SK-N-SH (cell line): ENCODE results near the gene PTPA. TPM values are rescaled to one million over a fixed set of nuclear protein-coding genes. Genes with fewer than 3 reads are reported as not detected.

Source experiments
- CTCF ChIA-PET: fragments of 300-600, 350-600 bp; formaldehyde crosslinking; extraction: SDS; loops from one replicate; lab custom pipeline; 2021; lab: Yijun Ruan, JAX
- POLR2A ChIA-PET: fragments of 350-600 bp; sonication (Branson Sonifier 250); formaldehyde crosslinking; extraction: SDS; loops from one replicate; lab custom pipeline; 2020; ENCODE audit warnings: antibody characterized with exemption, inconsistent platforms; lab: Yijun Ruan, JAX
- DNase-seq: peaks from one replicate; pipeline ENCODE4 v3.0.0; 2012
- H2AFZ ChIP-seq: fragments of 200-600 bp; sonication (generic); 2 replicates; pipeline ENCODE4 v1.8.1; 2016; ENCODE audit warnings: antibody characterized with exemption, mild to moderate bottlenecking, low read depth
- H3F3A ChIP-seq: fragments of 200-600 bp; sonication (generic); replicated peaks from 2 replicates; pipeline ENCODE3; 2016; ENCODE audit warnings: antibody characterized with exemption, mild to moderate bottlenecking; ENCODE audit not compliant: insufficient read depth
- H3K27ac ChIP-seq, 2 experiments: fragments of 200-500 bp in 1 of 2; fragments of 200-600 bp in 1 of 2; sonication (Bioruptor generic) in 1 of 2; sonication (generic), shearing (Covaris generic) in 1 of 2; 2 replicates each; pipeline versions ENCODE4 v1.5.1 to v1.6.1; 2014 to 2016; ENCODE audit warnings: low read depth in 2 of 2, inconsistent platforms in 1 of 2, low read length in 1 of 2, mild to moderate bottlenecking in 1 of 2, mixed read lengths in 1 of 2
- H3K27me3 ChIP-seq: fragments of 200-600 bp; sonication (generic), shearing (Covaris generic); 2 replicates; pipeline ENCODE4 v1.6.1; 2016; ENCODE audit warnings: mixed run types; ENCODE audit not compliant: insufficient read depth
- H3K36me3 ChIP-seq, 2 experiments: fragments of 200-500 bp in 1 of 2; fragments of 200-600 bp in 1 of 2; sonication (Bioruptor generic) in 1 of 2; sonication (generic) in 1 of 2; replicated peaks in 1 of 2; 2 replicates each; pipeline versions ENCODE3 to v1.5.1; 2014 to 2016; ENCODE audit warnings: low read length in 1 of 2, mild to moderate bottlenecking in 1 of 2; ENCODE audit not compliant: insufficient read depth in 2 of 2, control insufficient read depth in 1 of 2
- H3K4me1 ChIP-seq, 2 experiments: fragments of 200-500 bp in 1 of 2; fragments of 200-600 bp in 1 of 2; sonication (Bioruptor generic) in 1 of 2; sonication (generic), shearing (Covaris generic) in 1 of 2; 2 replicates each; pipeline versions ENCODE4 v1.5.1 to v1.6.1; 2014 to 2016; ENCODE audit warnings: low read depth in 1 of 2, low read length in 1 of 2, mixed run types in 1 of 2; ENCODE audit not compliant: insufficient read depth in 2 of 2, control insufficient read depth in 1 of 2
- H3K4me2 ChIP-seq: fragments of 200-600 bp; sonication (generic), shearing (Covaris generic); 2 replicates; pipeline ENCODE4 v1.6.1; 2017; ENCODE audit warnings: mixed run types
- H3K4me3 ChIP-seq, 2 experiments: fragments of 200-500 bp in 1 of 2; fragments of 200-600 bp in 1 of 2; sonication (Bioruptor generic) in 1 of 2; sonication (generic), shearing (Covaris generic) in 1 of 2; 2 replicates each; pipeline versions ENCODE4 v1.5.1 to v1.8.1; 2014 to 2016; ENCODE audit warnings: low read depth in 2 of 2, inconsistent platforms in 1 of 2, low read length in 1 of 2, mild to moderate bottlenecking in 1 of 2, mixed read lengths in 1 of 2, moderate library complexity in 1 of 2
- H3K79me2 ChIP-seq: fragments of 200-600 bp; sonication (generic); 2 replicates; pipeline ENCODE4 v1.8.1; 2017; ENCODE audit warnings: mild to moderate bottlenecking; ENCODE audit not compliant: insufficient read depth
- H3K9ac ChIP-seq: fragments of 200-600 bp; sonication (generic); 2 replicates; pipeline ENCODE4 v1.6.1; 2017; ENCODE audit warnings: mixed run types
- H3K9me2 ChIP-seq: fragments of 200-600 bp; sonication (generic); 2 replicates; pipeline ENCODE4 v1.6.1; 2017; ENCODE audit warnings: mixed run types
- H3K9me3 ChIP-seq: fragments of 200-600 bp; sonication (generic); 2 replicates; pipeline ENCODE4 v1.6.1; 2017; ENCODE audit warnings: mixed run types, mild to moderate bottlenecking, moderate library complexity
- H4K20me1 ChIP-seq: fragments of 200-600 bp; sonication (generic); 2 replicates; pipeline ENCODE4 v1.6.1; 2017; ENCODE audit warnings: mild to moderate bottlenecking, mixed run types; ENCODE audit not compliant: insufficient read depth
- CHD2 ChIP-seq: fragments of 150-350 bp; IDR thresholded peaks from 2 replicates; pipeline ENCODE4 v1.6.1; 2018; ENCODE audit warnings: low read length; ENCODE audit not compliant: partially characterized antibody
- ELF1 ChIP-seq: IDR thresholded peaks from 2 replicates; pipeline ENCODE4 v1.4.0; 2012
- FOXJ3 ChIP-seq: sonication (generic); formaldehyde crosslinking; IDR thresholded peaks from 2 replicates; pipeline ENCODE4 v1.5.1; 2020; ENCODE audit warnings: mild to moderate bottlenecking, missing genetic modification reagents
- FOXM1 ChIP-seq: IDR thresholded peaks from 2 replicates; pipeline ENCODE4 v1.4.0; 2012; ENCODE audit warnings: low read depth, mild to moderate bottlenecking
- GABPA ChIP-seq: IDR thresholded peaks from 2 replicates; pipeline ENCODE4 v1.4.0; 2012; ENCODE audit warnings: low read depth, mild to moderate bottlenecking
- GATA2 ChIP-seq: sonication (generic); formaldehyde crosslinking; IDR thresholded peaks from 2 replicates; pipeline ENCODE4 v1.5.0; 2020; ENCODE audit warnings: mild to moderate bottlenecking, missing genetic modification reagents
- JUND ChIP-seq: IDR thresholded peaks from 2 replicates; pipeline ENCODE4 v1.4.0; 2012
- MEF2A ChIP-seq: IDR thresholded peaks from 2 replicates; pipeline ENCODE4 v1.4.0; 2012; ENCODE audit warnings: low read depth, borderline replicate concordance
- NFIC ChIP-seq: IDR thresholded peaks from 2 replicates; pipeline ENCODE4 v1.4.0; 2012; ENCODE audit warnings: borderline replicate concordance
- NRF1 ChIP-seq: IDR thresholded peaks from 2 replicates; pipeline ENCODE4 v1.6.1; 2012; ENCODE audit warnings: low read depth, mild to moderate bottlenecking, low read length
- POLR2AphosphoS5 ChIP-seq: IDR thresholded peaks from 2 replicates; pipeline ENCODE4 v1.6.1; 2012; ENCODE audit warnings: low read depth, low read length
- RAD21 ChIP-seq: IDR thresholded peaks from 2 replicates; pipeline ENCODE4 v1.6.1; 2012; ENCODE audit warnings: mild to moderate bottlenecking, low read length
- RCOR1 ChIP-seq: fragments of 150-350 bp; IDR thresholded peaks from 2 replicates; pipeline ENCODE4 v1.6.1; 2017; ENCODE audit warnings: antibody characterized with exemption, low read length
- SIN3A ChIP-seq: IDR thresholded peaks from 2 replicates; pipeline ENCODE4 v1.6.1; 2012; ENCODE audit warnings: low read depth, mild to moderate bottlenecking, low read length, moderate library complexity, borderline replicate concordance
- TCF12 ChIP-seq: IDR thresholded peaks from 2 replicates; pipeline ENCODE4 v1.4.0; 2012
- TEAD4 ChIP-seq: IDR thresholded peaks from 2 replicates; pipeline ENCODE4 v1.4.0; 2012; ENCODE audit warnings: mild to moderate bottlenecking, borderline replicate concordance; ENCODE audit not compliant: insufficient read depth
- YY1 ChIP-seq: IDR thresholded peaks from 2 replicates; pipeline ENCODE4 v1.4.0; 2012; ENCODE audit warnings: low read depth, mild to moderate bottlenecking
- WGBS: methylation state at CpG from one replicate; pipeline ENCODE4 v1.1.6; 2017; ENCODE audit warnings: low lambda C conversion rate; 5-methylcytosine and 5-hydroxymethylcytosine counted together
- polyA plus RNA-seq, 3 experiments: library from polyadenylated mRNA; depleted of rRNA; stranded (reverse); fragments of >200 nt; gene quantifications; 2 replicates each; pipeline ENCODE4 v1.2.3, GENCODE V29; 2012
- TF ChIP-seq, protein P1 (sequence below): IDR thresholded peaks from 2 replicates; pipeline ENCODE4; 2012
- TF ChIP-seq, protein P2 (sequence below): IDR thresholded peaks from 2 replicates; pipeline ENCODE4 v1.6.1; 2012; ENCODE audit warnings: mild to moderate bottlenecking, low read depth, low read length, moderate library complexity
- TF ChIP-seq, protein P3 (sequence below): IDR thresholded peaks from 2 replicates; pipeline ENCODE4 v1.4.0; 2012; ENCODE audit warnings: low read depth, borderline replicate concordance

Gene PTPA
- polyA plus RNA-seq, 1 of the 3 experiments (the other 2 are of a cell fraction), result 130 TPM

DNA sequence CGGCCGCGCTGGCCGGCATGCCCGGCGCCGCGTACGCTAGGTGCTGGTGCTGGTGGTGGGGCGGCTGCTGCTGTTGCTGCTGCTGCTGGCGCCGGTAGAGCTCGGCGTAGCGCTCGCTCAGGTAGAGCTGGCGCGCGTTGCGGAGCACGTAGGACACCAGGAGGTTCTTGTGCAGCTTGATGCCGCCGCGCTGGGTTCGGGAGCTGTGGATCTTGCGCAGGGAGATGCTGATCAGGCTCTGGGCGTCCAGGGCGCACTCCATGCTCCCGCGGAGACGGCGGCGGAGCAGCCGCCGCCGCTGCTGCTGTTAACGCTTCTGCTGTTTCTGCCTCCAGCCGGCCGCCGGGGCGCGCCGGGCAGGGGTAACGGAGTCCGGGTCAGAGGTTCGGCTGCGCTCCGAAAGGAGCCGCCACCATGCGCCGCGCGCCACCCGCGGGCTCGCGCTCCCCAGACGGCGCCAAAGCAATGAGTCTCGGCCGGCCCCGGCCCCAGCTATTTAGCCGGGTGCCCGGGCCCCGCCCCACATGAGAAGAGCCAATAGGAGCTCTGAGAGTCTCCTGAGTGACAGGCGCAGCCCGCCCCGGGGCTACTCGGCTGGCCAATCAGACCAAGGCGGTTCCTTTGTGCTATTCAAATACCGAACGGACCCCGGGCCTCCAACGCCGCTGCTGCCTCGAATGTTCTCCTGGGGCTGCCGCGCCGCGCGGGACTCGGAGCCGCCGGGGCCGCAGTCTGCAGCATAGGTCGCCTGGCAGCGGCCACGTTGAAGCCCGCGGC, 66.8 kb downstream of the PTPA start, which contains the start of gene IER5L (continued):
- TF ChIP-seq FOXJ3, result no peak
- TF ChIP-seq, protein P1, sequence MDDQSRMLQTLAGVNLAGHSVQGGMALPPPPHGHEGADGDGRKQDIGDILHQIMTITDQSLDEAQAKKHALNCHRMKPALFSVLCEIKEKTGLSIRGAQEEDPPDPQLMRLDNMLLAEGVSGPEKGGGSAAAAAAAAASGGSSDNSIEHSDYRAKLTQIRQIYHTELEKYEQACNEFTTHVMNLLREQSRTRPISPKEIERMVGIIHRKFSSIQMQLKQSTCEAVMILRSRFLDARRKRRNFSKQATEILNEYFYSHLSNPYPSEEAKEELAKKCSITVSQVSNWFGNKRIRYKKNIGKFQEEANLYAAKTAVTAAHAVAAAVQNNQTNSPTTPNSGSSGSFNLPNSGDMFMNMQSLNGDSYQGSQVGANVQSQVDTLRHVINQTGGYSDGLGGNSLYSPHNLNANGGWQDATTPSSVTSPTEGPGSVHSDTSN, result peak; percentile 100
- peak; percentile 98; the same call in 1 of the 2 replicates for TF ChIP-seq SIN3A
- no peak for TF ChIP-seq GABPA
- peak; percentile 100 for TF ChIP-seq POLR2AphosphoS5
- no peak for TF ChIP-seq NFIC
- TF ChIP-seq TCF12, result no peak
- no peak; the same call in 1 of the 2 replicates for TF ChIP-seq TEAD4
- no peak for TF ChIP-seq RCOR1
- TF ChIP-seq RAD21, result no peak; the same call in 1 of the 2 replicates
- TF ChIP-seq, protein P2, sequence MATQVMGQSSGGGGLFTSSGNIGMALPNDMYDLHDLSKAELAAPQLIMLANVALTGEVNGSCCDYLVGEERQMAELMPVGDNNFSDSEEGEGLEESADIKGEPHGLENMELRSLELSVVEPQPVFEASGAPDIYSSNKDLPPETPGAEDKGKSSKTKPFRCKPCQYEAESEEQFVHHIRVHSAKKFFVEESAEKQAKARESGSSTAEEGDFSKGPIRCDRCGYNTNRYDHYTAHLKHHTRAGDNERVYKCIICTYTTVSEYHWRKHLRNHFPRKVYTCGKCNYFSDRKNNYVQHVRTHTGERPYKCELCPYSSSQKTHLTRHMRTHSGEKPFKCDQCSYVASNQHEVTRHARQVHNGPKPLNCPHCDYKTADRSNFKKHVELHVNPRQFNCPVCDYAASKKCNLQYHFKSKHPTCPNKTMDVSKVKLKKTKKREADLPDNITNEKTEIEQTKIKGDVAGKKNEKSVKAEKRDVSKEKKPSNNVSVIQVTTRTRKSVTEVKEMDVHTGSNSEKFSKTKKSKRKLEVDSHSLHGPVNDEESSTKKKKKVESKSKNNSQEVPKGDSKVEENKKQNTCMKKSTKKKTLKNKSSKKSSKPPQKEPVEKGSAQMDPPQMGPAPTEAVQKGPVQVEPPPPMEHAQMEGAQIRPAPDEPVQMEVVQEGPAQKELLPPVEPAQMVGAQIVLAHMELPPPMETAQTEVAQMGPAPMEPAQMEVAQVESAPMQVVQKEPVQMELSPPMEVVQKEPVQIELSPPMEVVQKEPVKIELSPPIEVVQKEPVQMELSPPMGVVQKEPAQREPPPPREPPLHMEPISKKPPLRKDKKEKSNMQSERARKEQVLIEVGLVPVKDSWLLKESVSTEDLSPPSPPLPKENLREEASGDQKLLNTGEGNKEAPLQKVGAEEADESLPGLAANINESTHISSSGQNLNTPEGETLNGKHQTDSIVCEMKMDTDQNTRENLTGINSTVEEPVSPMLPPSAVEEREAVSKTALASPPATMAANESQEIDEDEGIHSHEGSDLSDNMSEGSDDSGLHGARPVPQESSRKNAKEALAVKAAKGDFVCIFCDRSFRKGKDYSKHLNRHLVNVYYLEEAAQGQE, result peak; percentile 82
- no peak for TF ChIP-seq ELF1
- no peak for TF ChIP-seq JUND
- TF ChIP-seq, all 33 proteins: peak for 13

DNA sequence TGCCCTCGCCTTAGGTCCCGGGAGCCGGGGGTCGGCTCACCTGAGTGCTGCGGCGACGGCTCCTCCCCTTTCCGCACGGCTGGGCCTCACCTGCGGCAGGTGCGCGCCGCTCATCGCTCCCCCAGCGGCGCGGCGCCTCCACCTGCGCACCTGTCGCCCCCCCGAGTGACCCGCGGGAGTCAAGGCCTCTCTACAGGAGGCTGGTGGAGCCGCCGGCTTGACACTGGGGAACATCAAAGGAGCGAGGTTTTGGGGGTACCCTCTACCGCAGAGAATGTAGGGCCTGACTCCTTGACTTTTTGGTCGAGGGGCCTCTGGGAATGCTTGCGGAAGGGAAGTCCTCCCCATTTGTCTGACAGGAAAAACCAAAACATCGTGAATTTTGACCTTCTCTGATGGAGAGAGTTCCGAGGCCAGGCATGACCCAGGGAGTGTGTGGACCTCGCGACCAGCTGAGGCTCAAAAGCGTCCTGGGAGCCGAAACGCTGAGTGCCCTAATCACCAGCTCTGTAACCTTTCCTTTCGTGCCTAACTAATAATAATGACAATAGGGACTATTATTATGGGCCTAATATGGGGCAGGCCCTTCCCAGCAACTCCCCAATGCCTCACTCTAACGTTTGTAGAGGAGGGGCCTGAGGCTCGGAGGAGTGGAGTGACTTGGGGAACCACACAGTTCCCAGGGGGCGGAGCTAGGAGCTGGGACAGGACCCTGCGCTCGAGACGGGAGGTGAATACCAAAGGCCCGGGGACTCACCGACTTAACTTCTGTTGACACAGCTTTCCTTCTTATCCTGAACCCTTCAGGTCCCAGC, 67.6 kb downstream of the PTPA start:
- Histone ChIP-seq H3K9ac (no peak overlapping the region), H3K79me2 (peaks cover 37% of the 10 kb centered on the region), H3K4me3 (peak overlapping the region; percentile 37 to 90; a peak in 3 of 4 replicates), H3K36me3 (peaks cover 0 to 10% of the 10 kb centered on the region in 2 experiments), H3K9me3 (no peaks in the 10 kb centered on the region), H3K27me3 (no peaks in the 10 kb centered on the region), H3K4me2 (peak overlapping the region; percentile 79), H3F3A (peaks cover 22% of the 10 kb centered on the region), H3K9me2 (no peaks in the 10 kb centered on the region), H3K27ac (no peak overlapping the region), H2AFZ (no peak overlapping the region), H3K4me1 (peaks cover 6 to 14% of the 10 kb centered on the region in 2 experiments; a peak in 3 of 4 replicates), H4K20me1 (peaks cover 19% of the 10 kb centered on the region)
- TF ChIP-seq GATA2 (CRISPR knock-in tag) (no peak), CHD2 (no peak), YY1 (no peak), MEF2A (no peak), FOXM1 (no peak), JUND (no peak), NRF1 (no peak), TCF12 (no peak), GABPA (no peak), ELF1 (no peak)
- TF ChIP-seq, protein P3, sequence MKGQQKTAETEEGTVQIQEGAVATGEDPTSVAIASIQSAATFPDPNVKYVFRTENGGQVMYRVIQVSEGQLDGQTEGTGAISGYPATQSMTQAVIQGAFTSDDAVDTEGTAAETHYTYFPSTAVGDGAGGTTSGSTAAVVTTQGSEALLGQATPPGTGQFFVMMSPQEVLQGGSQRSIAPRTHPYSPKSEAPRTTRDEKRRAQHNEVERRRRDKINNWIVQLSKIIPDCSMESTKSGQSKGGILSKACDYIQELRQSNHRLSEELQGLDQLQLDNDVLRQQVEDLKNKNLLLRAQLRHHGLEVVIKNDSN, result no peak
- TF ChIP-seq, protein P2, result no peak
- ChIA-PET CTCF (interaction anchor here (0.7 to 9.3 kb wide), 7 partner anchors 48 to 445 kb away, joined by 3 to 183 read pairs (median 3); no protein-coding TSS in a partner anchor), POLR2A (interaction anchor here (0.6 to 3.5 kb wide), 41 partner anchors 8 to 447 kb away, joined by 3 to 37 read pairs (median 6); partner anchors contain the start of gene NTMT1)
- DNase-seq, result no peak
- 73% methylated on average over 19 of the region's 45 CpGs for WGBS
